H1 (cell line): ENCODE data around the gene ALDH4A1. TPM values are rescaled to one million over a fixed set of nuclear protein-coding genes. Genes with fewer than 3 reads are reported as not detected.

Source experiments
- CTCF ChIA-PET: fragments of 300-600 bp; sonication (Branson Sonifier 250); formaldehyde crosslinking; loops from one replicate; lab custom pipeline; 2021; ENCODE audit not compliant: partially characterized antibody; lab: Charles Lee
- POLR2A ChIA-PET: fragments of 300-600 bp; sonication (Branson Sonifier 250); formaldehyde crosslinking; loops from one replicate; lab custom pipeline; 2021; ENCODE audit warnings: inconsistent platforms; ENCODE audit not compliant: partially characterized antibody; lab: Charles Lee
- DNase-seq, 2 experiments: peaks; one replicate each; pipeline versions ENCODE4 v3.0.0 to v3.0.0-alpha.2; 2010 to 2022; ENCODE audit warnings: low spot score in 2 of 2, low read depth in 1 of 2, mixed read lengths in 1 of 2
- FAIRE-seq: peaks from 2 replicates; lab custom pipeline; 2011; peaks lifted over from hg19 to GRCh38; lab: Jason Lieb, UNC
- H2AFZ ChIP-seq: 2 replicates; pipeline ENCODE4 v1.8.1; 2012; ENCODE audit warnings: low read length, inconsistent platforms
- H2AK5ac ChIP-seq: 2 replicates; pipeline ENCODE4 v1.6.1; 2013; ENCODE audit warnings: low read depth, low read length
- H2BK120ac ChIP-seq: replicated peaks from 2 replicates; pipeline ENCODE3; 2013; ENCODE audit warnings: low read depth, low read length, inconsistent platforms
- H2BK12ac ChIP-seq: 2 replicates; pipeline ENCODE4 v1.6.1; 2013; ENCODE audit warnings: low read depth, low read length
- H2BK15ac ChIP-seq: 2 replicates; pipeline ENCODE4 v1.6.1; 2013; ENCODE audit warnings: low read length
- H2BK20ac ChIP-seq: 2 replicates; pipeline ENCODE4 v1.6.1; 2013; ENCODE audit warnings: low read length
- H2BK5ac ChIP-seq: 2 replicates; pipeline ENCODE4 v1.6.1; 2013; ENCODE audit warnings: low read depth, low read length
- H3K14ac ChIP-seq: 2 replicates; pipeline ENCODE4 v1.6.1; 2013; ENCODE audit warnings: inconsistent platforms; ENCODE audit not compliant: insufficient read length
- H3K18ac ChIP-seq: 2 replicates; pipeline ENCODE4 v1.6.1; 2013; ENCODE audit warnings: low read length; ENCODE audit errors: extremely low read depth
- H3K23ac ChIP-seq: 2 replicates; pipeline ENCODE4 v1.6.1; 2013; ENCODE audit warnings: inconsistent platforms; ENCODE audit not compliant: insufficient read length
- H3K23me2 ChIP-seq: 2 replicates; pipeline ENCODE4 v1.6.1; 2013; ENCODE audit warnings: low read depth, low read length
- H3K27ac ChIP-seq: 2 replicates; pipeline ENCODE4 v1.6.1; 2011; ENCODE audit warnings: low read depth, low read length, inconsistent platforms
- H3K27me3 ChIP-seq, 4 experiments: replicated peaks in 1 of 4; 1 replicate in 1 of 4; 2 replicates in 3 of 4; pipeline versions ENCODE4 v1.6.1 to v1.8.1; 2011 to 2013; ENCODE audit warnings: low read length in 3 of 4, mild to moderate bottlenecking in 3 of 4, inconsistent platforms in 2 of 4, mixed read lengths in 2 of 4, moderate library complexity in 1 of 4; ENCODE audit not compliant: control insufficient read depth in 3 of 4, insufficient read depth in 3 of 4; ENCODE audit errors: extremely low read depth in 1 of 4
- H3K36me3 ChIP-seq, 4 experiments: 2 replicates each; pipeline versions ENCODE4 v1.6.1 to v1.8.1; 2011 to 2013; ENCODE audit warnings: mild to moderate bottlenecking in 4 of 4, low read length in 3 of 4, moderate library complexity in 2 of 4, control low read depth in 1 of 4, inconsistent platforms in 1 of 4; ENCODE audit not compliant: insufficient read depth in 4 of 4, control insufficient read depth in 2 of 4
- H3K4ac ChIP-seq: replicated peaks from 2 replicates; pipeline ENCODE3; 2013; ENCODE audit warnings: low read length, low read depth, mixed read lengths, inconsistent platforms; ENCODE audit not compliant: insufficient read length
- H3K4me1 ChIP-seq, 4 experiments: replicated peaks in 1 of 4; 1 replicate in 1 of 4; 2 replicates in 3 of 4; pipeline versions ENCODE4 v1.6.1 to v1.8.1; 2011 to 2013; ENCODE audit warnings: low read length in 3 of 4, inconsistent platforms in 2 of 4, mixed read lengths in 1 of 4; ENCODE audit not compliant: insufficient read depth in 4 of 4, control insufficient read depth in 3 of 4
- H3K4me2 ChIP-seq, 2 experiments: 2 replicates each; pipeline versions ENCODE4 v1.6.1 to v1.8.1; 2011 to 2013; ENCODE audit warnings: low read depth in 2 of 2, low read length in 2 of 2, control low read depth in 1 of 2, inconsistent platforms in 1 of 2, mild to moderate bottlenecking in 1 of 2; ENCODE audit not compliant: insufficient read depth in 1 of 2
- H3K4me3 ChIP-seq, 4 experiments: fragments of 200-600, 300-600 bp in 1 of 4; sonication (generic), shearing (Covaris generic), sonication (Bioruptor Twin) in 1 of 4; 2 replicates each; pipeline versions ENCODE4 v1.5.1 to v1.8.1; 2011 to 2016; ENCODE audit warnings: low read length in 4 of 4, low read depth in 3 of 4, control low read depth in 2 of 4, inconsistent platforms in 2 of 4, mild to moderate bottlenecking in 2 of 4, mixed read lengths in 1 of 4, moderate library complexity in 1 of 4; ENCODE audit not compliant: insufficient read depth in 2 of 4; ENCODE audit errors: extremely low read depth in 1 of 4
- H3K56ac ChIP-seq: replicated peaks from 2 replicates; pipeline ENCODE3; 2013; ENCODE audit warnings: low read depth, mild to moderate bottlenecking, mixed read lengths, low read length, inconsistent platforms; ENCODE audit not compliant: insufficient read length
- H3K79me1 ChIP-seq: 2 replicates; pipeline ENCODE4 v1.6.1; 2013; ENCODE audit warnings: low read depth, low read length, control low read depth
- H3K79me2 ChIP-seq, 2 experiments: 2 replicates each; pipeline versions ENCODE4 v1.6.1 to v1.8.1; 2012 to 2013; ENCODE audit warnings: low read length in 2 of 2, mild to moderate bottlenecking in 2 of 2, inconsistent platforms in 1 of 2; ENCODE audit not compliant: insufficient read depth in 2 of 2, control insufficient read depth in 1 of 2
- H3K9ac ChIP-seq, 4 experiments: replicated peaks in 1 of 4; 1 replicate in 1 of 4; 2 replicates in 3 of 4; pipeline versions ENCODE4 v1.6.1 to v1.8.1; 2011 to 2013; ENCODE audit warnings: low read depth in 3 of 4, low read length in 3 of 4, control low read depth in 2 of 4, mild to moderate bottlenecking in 2 of 4, moderate library complexity in 2 of 4, inconsistent platforms in 1 of 4; ENCODE audit errors: extremely low read depth in 1 of 4
- H3K9me3 ChIP-seq, 2 experiments: 2 replicates each; pipeline versions ENCODE4 v1.6.1 to v1.8.1; 2012 to 2013; ENCODE audit warnings: mild to moderate bottlenecking in 2 of 2, moderate library complexity in 2 of 2, control low read depth in 1 of 2, inconsistent platforms in 1 of 2, low read depth in 1 of 2, low read length in 1 of 2, mixed read lengths in 1 of 2; ENCODE audit not compliant: insufficient read depth in 2 of 2
- H4K20me1 ChIP-seq, 2 experiments: replicated peaks in 1 of 2; 2 replicates each; pipeline versions ENCODE3 to v1.8.1; 2011 to 2013; ENCODE audit warnings: inconsistent platforms in 2 of 2, low read length in 2 of 2, mild to moderate bottlenecking in 1 of 2; ENCODE audit not compliant: insufficient read depth in 2 of 2, control insufficient read depth in 1 of 2
- H4K5ac ChIP-seq: 2 replicates; pipeline ENCODE4 v1.6.1; 2013; ENCODE audit warnings: low read length, low read depth, mixed read lengths, inconsistent platforms; ENCODE audit not compliant: insufficient read length
- H4K8ac ChIP-seq: 2 replicates; pipeline ENCODE4 v1.8.0; 2013; ENCODE audit warnings: mild to moderate bottlenecking, moderate library complexity, low read length, inconsistent platforms; ENCODE audit not compliant: insufficient read depth; ENCODE audit errors: extremely low read depth
- H4K91ac ChIP-seq: replicated peaks from 2 replicates; pipeline ENCODE3; 2013; ENCODE audit warnings: low read length, mixed read lengths, inconsistent platforms; ENCODE audit not compliant: insufficient read length
- CBX8 ChIP-seq: fragments of 300-800, 300-1000 bp; sonication (generic); IDR thresholded peaks from 2 replicates; pipeline ENCODE4 v1.7.1; 2016; ENCODE audit warnings: low read depth, low read length, borderline replicate concordance
- CEBPB ChIP-seq: IDR thresholded peaks from 2 replicates; pipeline ENCODE4 v1.6.1; 2012; ENCODE audit warnings: low read depth, low read length
- EGR1 ChIP-seq: IDR thresholded peaks from 2 replicates; pipeline ENCODE4 v1.6.1; 2011; ENCODE audit warnings: low read depth, low read length, borderline replicate concordance
- KDM1A ChIP-seq: fragments of 200-600, 300-600 bp; sonication (generic); IDR thresholded peaks from 2 replicates; pipeline ENCODE4 v1.7.1; 2016; ENCODE audit warnings: mild to moderate bottlenecking, low read length, borderline replicate concordance
- PHF8 ChIP-seq: fragments of 200-600 bp; sonication (generic); conservative IDR thresholded peaks from 2 replicates; pipeline ENCODE4 v1.7.1; 2012; ENCODE audit warnings: low read depth, mild to moderate bottlenecking, inconsistent platforms, low read length, moderate library complexity
- SIX5 ChIP-seq: IDR thresholded peaks from 2 replicates; pipeline ENCODE4 v1.6.1; 2011; ENCODE audit warnings: mild to moderate bottlenecking, low read depth, low read length
- WGBS, 2 experiments: shearing (Covaris generic) in 1 of 2; methylation state at CpG; one replicate each; pipeline versions ENCODE4 v1.1.6 to v1.1.7; 2013 to 2015; ENCODE audit warnings: low lambda C conversion rate in 2 of 2, mixed read lengths in 2 of 2, inconsistent platforms in 1 of 2, low coverage in 1 of 2, missing lambda C conversion rate in 1 of 2; ENCODE audit not compliant: insufficient replicate concordance in 2 of 2, insufficient coverage in 1 of 2, insufficient read length in 1 of 2; ENCODE audit errors: extremely low coverage in 1 of 2, missing lambda C conversion rate in 1 of 2; 5-methylcytosine and 5-hydroxymethylcytosine counted together
- polyA plus RNA-seq, 7 experiments: library from polyadenylated mRNA; depleted of rRNA in 3 of 7; stranded (reverse) in 5 of 7; unstranded in 2 of 7; fragments of >200 nt in 5 of 7; fragments of 200-250 nt in 2 of 7; gene quantifications; 1 replicate in 5 of 7; 2 replicates in 1 of 7; 4 replicates in 1 of 7; pipeline versions ENCODE4 v1.2.1 to v1.2.3, GENCODE V29; 2011 to 2013; ENCODE audit warnings: missing spikeins in 2 of 7, mixed read lengths in 2 of 7
- total RNA-seq: library from RNA; stranded (reverse); fragmentation: NEBNext Ultra II Directional; extraction: Animal tissue kit (Norgen Biotek cat#: 25700); gene quantifications from 2 replicates; pipeline ENCODE4 v1.2.1, GENCODE V29; 2021

The ALDH4A1 gene
- total and polyA plus RNA-seq, 2 of the 8 experiments (the other 6 are each of a cell fraction or from before 2014, with no cell fraction given): 30.3 to 35.9 TPM

DNA sequence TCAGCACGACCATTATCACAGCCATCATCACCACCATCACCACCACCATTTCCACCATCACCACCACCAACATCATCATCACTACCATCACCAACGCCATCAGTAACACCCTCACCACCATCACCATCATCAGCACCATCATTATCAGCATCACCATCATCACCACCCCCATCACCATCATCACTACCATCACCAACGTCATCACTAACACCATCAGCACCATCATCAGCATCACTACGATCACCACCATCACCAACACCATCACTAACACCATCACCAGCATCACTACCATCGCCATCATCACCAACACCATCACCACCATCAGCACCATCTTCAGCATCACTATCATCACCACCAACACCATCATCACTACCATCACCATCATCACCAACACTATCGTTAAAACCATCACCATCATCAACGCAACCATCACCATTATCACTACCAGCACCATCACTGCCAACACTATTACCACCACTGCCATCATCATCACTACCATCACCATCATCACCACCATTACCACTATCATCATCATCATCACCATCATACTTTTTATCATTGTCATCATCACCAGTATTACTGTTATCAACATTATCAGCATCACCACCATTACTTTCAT, 44.2 kb downstream of the ALDH4A1 start:
- peaks cover 12% of the 10 kb centered on the region; the same call in 1 of the 2 replicates for H3K23me2 ChIP-seq
- H3K79me1 ChIP-seq: no peaks in the 10 kb centered on the region
- H3K27me3 ChIP-seq: peaks cover 0 to 4% (median 0%) of the 10 kb centered on the region in 4 experiments; a peak in 3 of 7 replicates
- no peaks in the 10 kb centered on the region; a peak in 1 of 8 replicates for H3K36me3 ChIP-seq
- H3K14ac ChIP-seq: no peak overlapping the region
- no peak overlapping the region for H2BK15ac ChIP-seq
- H2AK5ac ChIP-seq: peak overlapping the region; percentile 96; the same call in 1 of the 2 replicates
- no peak overlapping the region for H2BK120ac ChIP-seq
- TF ChIP-seq CBX8 (no peak), CEBPB (no peak), PHF8 (no peak), SIX5 (no peak), EGR1 (no peak), KDM1A (no peak)
- no peaks in the 10 kb centered on the region for H3K9me3 ChIP-seq
- H2BK5ac ChIP-seq: no peak overlapping the region; the same call in 1 of the 2 replicates
- H3K79me2 ChIP-seq: no peaks in the 10 kb centered on the region
- H3K27ac ChIP-seq: no peak overlapping the region
- H3K56ac ChIP-seq: peak overlapping the region; percentile 96
- H2BK12ac ChIP-seq: no peak overlapping the region; the same call in 1 of the 2 replicates
- DNase-seq (no peak), FAIRE-seq (no peak)
- CTCF ChIA-PET: no interaction called here
- no peaks in the 10 kb centered on the region for H3K4me1 ChIP-seq
- H3K23ac ChIP-seq: no peak overlapping the region
- peaks cover 0 to 8% of the 10 kb centered on the region in 2 experiments for H4K20me1 ChIP-seq
- no peak overlapping the region for H4K5ac ChIP-seq
- H3K9ac ChIP-seq: no peak overlapping the region
- no peak overlapping the region for H3K18ac ChIP-seq
- 87 to 100% methylated on average over 2 to 7 of the region's 7 CpGs for WGBS, 2 experiments
- H4K91ac ChIP-seq: peak overlapping the region; percentile 17
- no peak overlapping the region for H3K4me3 ChIP-seq
- H3K4ac ChIP-seq: no peak overlapping the region
- no peak overlapping the region for H3K4me2 ChIP-seq
- no peak overlapping the region for H4K8ac ChIP-seq
- H2AFZ ChIP-seq: no peak overlapping the region
- H2BK20ac ChIP-seq: no peak overlapping the region
- POLR2A ChIA-PET: no interaction called here
